A549 (cell line): Measurements from ENCODE around the gene IFNL3. TPM values are rescaled to one million over a fixed set of nuclear protein-coding genes. Genes with fewer than 3 reads are reported as not detected.
"Not testable (repeated sequence)": the region's sequence is repeated elsewhere in the genome, so short reads cannot be mapped to it uniquely, and the experiment has no call there.

Source experiments
- ATAC-seq, 2 experiments: fragments of 200-7000 bp in 1 of 2; fragments of >200 bp in 1 of 2; cut with Nextera tagmentation in 1 of 2; cut with Tn5 transposase in 1 of 2; 3 replicates each; pipeline versions ENCODE4 v1.8.0 to v1.9.1; 2018 to 2020; ENCODE audit warnings: mild to moderate bottlenecking in 1 of 2, moderate library complexity in 1 of 2
- CTCF ChIA-PET: fragments of 300-600 bp; sonication (Branson Sonifier 250); formaldehyde crosslinking; extraction: SDS; loops from one replicate; lab custom pipeline; 2021; ENCODE audit warnings: antibody characterized with exemption, inconsistent platforms; lab: Yijun Ruan, JAX
- POLR2A ChIA-PET: fragments of 350-600 bp; formaldehyde crosslinking; extraction: SDS; loops from one replicate; lab custom pipeline; 2021; ENCODE audit warnings: antibody characterized with exemption, inconsistent platforms; lab: Yijun Ruan, JAX
- DNase-seq, 2 experiments: peaks; one replicate each; pipeline versions ENCODE4 v3.0.0 to v3.0.0-alpha.2; 2011 to 2016; ENCODE audit warnings: low read depth in 1 of 2, low spot score in 1 of 2
- FAIRE-seq: peaks from 2 replicates; lab custom pipeline; 2011; peaks lifted over from hg19 to GRCh38; lab: Jason Lieb, UNC
- H3K27ac ChIP-seq, 2 experiments: fragments of >200 bp; sonication (Bioruptor Twin); formaldehyde crosslinking; 3 replicates each; pipeline ENCODE4 v1.5.1; 2016 to 2017
- H3K4me1 ChIP-seq: fragments of >200 bp; sonication (Bioruptor Twin); formaldehyde crosslinking; 3 replicates; pipeline ENCODE4 v1.6.1; 2016
- H3K4me2 ChIP-seq: fragments of >200 bp; sonication (Bioruptor Twin); formaldehyde crosslinking; 3 replicates; pipeline ENCODE4 v1.6.1; 2016
- H3K4me3 ChIP-seq: fragments of >200 bp; sonication (Bioruptor Twin); formaldehyde crosslinking; 3 replicates; pipeline ENCODE4 v1.5.1; 2016
- H3K9me3 ChIP-seq: fragments of >200 bp; sonication (Bioruptor Twin); formaldehyde crosslinking; 3 replicates; pipeline ENCODE4 v1.6.1; 2016
- ATOH8 ChIP-seq: fragments of 250-450 bp; sonication (Bioruptor Pico); IDR thresholded peaks from 2 replicates; pipeline ENCODE4 v1.5.0; 2020; ENCODE audit warnings: low read depth, mild to moderate bottlenecking, moderate library complexity
- CBX8 ChIP-seq: fragments of 200-600 bp; sonication (generic); IDR thresholded peaks from 2 replicates; pipeline ENCODE4 v1.6.1; 2016
- CEBPB ChIP-seq, 2 experiments: fragments of >200 bp in 1 of 2; sonication (Bioruptor Twin) in 1 of 2; formaldehyde crosslinking in 1 of 2; IDR thresholded peaks; 2 replicates each; pipeline ENCODE4 v1.6.1; 2012 to 2016
- CHD4 ChIP-seq: fragments of 200-600 bp; sonication (generic); IDR thresholded peaks from 2 replicates; pipeline ENCODE4 v1.6.1; 2016; ENCODE audit warnings: antibody characterized with exemption, mild to moderate bottlenecking, borderline replicate concordance
- E2F6 ChIP-seq: IDR thresholded peaks from 2 replicates; pipeline ENCODE4 v1.6.1; 2012; ENCODE audit warnings: low read depth, borderline replicate concordance
- EHF ChIP-seq: fragments of 250-450 bp; sonication (Bioruptor Pico); IDR thresholded peaks from 2 replicates; pipeline ENCODE4 v1.5.0; 2020; ENCODE audit warnings: mild to moderate bottlenecking
- FOSL2 ChIP-seq, 2 experiments: fragments of 450-650 bp in 1 of 2; fragments of >200 bp in 1 of 2; sonication (Bioruptor Twin) in 1 of 2; formaldehyde crosslinking; IDR thresholded peaks; 2 replicates each; pipeline versions ENCODE4 v1.5.0 to v1.6.1; 2016 to 2020; ENCODE audit warnings: mild to moderate bottlenecking in 1 of 2, moderate library complexity in 1 of 2
- FOXS1 ChIP-seq: fragments of 250-450 bp; sonication (Bioruptor Pico); IDR thresholded peaks from 2 replicates; pipeline ENCODE4 v1.5.0; 2020; ENCODE audit warnings: mild to moderate bottlenecking, moderate library complexity
- GATA3 ChIP-seq: IDR thresholded peaks from 2 replicates; pipeline ENCODE4 v1.6.1; 2012; ENCODE audit warnings: borderline replicate concordance
- HES2 ChIP-seq: fragments of >200 bp; sonication (Bioruptor Twin); formaldehyde crosslinking; IDR thresholded peaks from 2 replicates; pipeline ENCODE4 v1.6.1; 2016
- HEYL ChIP-seq: fragments of 250-450 bp; sonication (Bioruptor Pico); IDR thresholded peaks from 2 replicates; pipeline ENCODE4 v1.8.0; 2021; ENCODE audit warnings: mild to moderate bottlenecking, moderate library complexity
- HMGXB4 ChIP-seq: fragments of 250-450 bp; sonication (Bioruptor Pico); IDR thresholded peaks from 2 replicates; pipeline ENCODE4 v1.5.0; 2021; ENCODE audit warnings: mild to moderate bottlenecking, moderate library complexity, borderline replicate concordance
- HOXA7 ChIP-seq: fragments of 250-450 bp; sonication (Bioruptor Pico); IDR thresholded peaks from 2 replicates; pipeline ENCODE4 v1.5.0; 2020; ENCODE audit warnings: mild to moderate bottlenecking, moderate library complexity
- HOXB13 ChIP-seq: fragments of 250-450 bp; sonication (Bioruptor Pico); IDR thresholded peaks from 2 replicates; pipeline ENCODE4 v1.5.0; 2020; ENCODE audit warnings: low read depth, mild to moderate bottlenecking, moderate library complexity
- JUN ChIP-seq, 2 experiments: fragments of >200 bp; sonication (Bioruptor Twin); formaldehyde crosslinking; IDR thresholded peaks; 2 replicates in 1 of 2; 3 replicates in 1 of 2; pipeline ENCODE4 v1.6.1; 2016 to 2017
- KDM1A ChIP-seq: fragments of 200-600 bp; sonication (generic); IDR thresholded peaks from 2 replicates; pipeline ENCODE4 v1.6.1; 2016; ENCODE audit warnings: low read depth, mild to moderate bottlenecking
- MAFK ChIP-seq: fragments of 450-650 bp; IDR thresholded peaks from 2 replicates; pipeline ENCODE4 v1.6.1; 2014; ENCODE audit not compliant: partially characterized antibody
- NPAS2 ChIP-seq: fragments of 250-450 bp; sonication (Bioruptor Pico); IDR thresholded peaks from 2 replicates; pipeline ENCODE4 v1.8.0; 2022; ENCODE audit warnings: mild to moderate bottlenecking, moderate library complexity, borderline replicate concordance
- POLR2A ChIP-seq: IDR thresholded peaks from 2 replicates; pipeline ENCODE4 v1.6.1; 2012; ENCODE audit warnings: mild to moderate bottlenecking, low read length
- POLR2AphosphoS2 ChIP-seq: conservative IDR thresholded peaks from 2 replicates; pipeline ENCODE4 v1.6.1; 2012; ENCODE audit warnings: low read length, improper control_type of control experiment, inconsistent platforms
- RAD21 ChIP-seq, 2 experiments: fragments of >200 bp in 1 of 2; sonication (Bioruptor Twin) in 1 of 2; formaldehyde crosslinking in 1 of 2; IDR thresholded peaks in 1 of 2; conservative IDR thresholded peaks in 1 of 2; 2 replicates in 1 of 2; 3 replicates in 1 of 2; pipeline ENCODE4 v1.6.1; 2012 to 2018; ENCODE audit warnings: inconsistent platforms in 1 of 2
- RCOR1 ChIP-seq: fragments of 150-350 bp; IDR thresholded peaks from 2 replicates; pipeline ENCODE4 v1.6.1; 2014; ENCODE audit warnings: antibody characterized with exemption, low read length, low read depth
- SMC3 ChIP-seq: fragments of >200 bp; sonication (Bioruptor Twin); formaldehyde crosslinking; IDR thresholded peaks from 3 replicates; pipeline ENCODE4 v1.6.1; 2018; ENCODE audit warnings: inconsistent platforms
- SREBF2 ChIP-seq: fragments of 450-650 bp; IDR thresholded peaks from 2 replicates; pipeline ENCODE4 v1.6.1; 2014; ENCODE audit warnings: mild to moderate bottlenecking, moderate library complexity
- TP53 ChIP-seq: fragments of 250-450 bp; sonication (Bioruptor Pico); IDR thresholded peaks from 2 replicates; pipeline ENCODE4 v1.5.0; 2021; ENCODE audit warnings: mild to moderate bottlenecking, moderate library complexity
- ZFP36 ChIP-seq: fragments of 450-650 bp; IDR thresholded peaks from 2 replicates; pipeline ENCODE4 v1.6.1; 2014; ENCODE audit warnings: borderline replicate concordance; ENCODE audit not compliant: partially characterized antibody
- ZSCAN20 ChIP-seq: fragments of 250-450 bp; sonication (Bioruptor Pico); IDR thresholded peaks from 2 replicates; pipeline ENCODE4 v1.8.0; 2022; ENCODE audit warnings: mild to moderate bottlenecking, moderate library complexity
- WGBS: methylation state at CpG from one replicate; pipeline ENCODE4 v1.1.6; 2017; ENCODE audit errors: missing lambda C conversion rate; 5-methylcytosine and 5-hydroxymethylcytosine counted together
- polyA plus RNA-seq, 4 experiments: library from polyadenylated mRNA; depleted of rRNA in 3 of 4; stranded (reverse); fragments of >200 nt; fragmentation: RNase III in 1 of 4; extraction: RNeasy Plus Mini Kit Qiagen cat#74134 plus additional on column Dnase treatment in 1 of 4; gene quantifications; 2 replicates in 3 of 4; 3 replicates in 1 of 4; pipeline ENCODE4 v1.2.3, GENCODE V29; 2011 to 2017

The IFNL3 gene
- polyA plus RNA-seq, 2 of the 4 experiments (the other 2 are of a cell fraction), result not detected

- no peak for TF ChIP-seq CEBPB (IDR thresholded peaks at IDR 0.05)
Measured at GRCh38 chr19:39218230-39219007, 26.4 kb downstream of the IFNL3 start (continued).

GRCh38 chr19:39217094-39217493 is 27.7 kb downstream of the IFNL3 start:
- ChIA-PET POLR2A (no interaction called here), CTCF (interaction anchor here (0.9 to 8.0 kb wide), 7 partner anchors 8 to 110 kb away, joined by 3 to 78 read pairs (median 4); partner anchors contain the start of gene SYCN)
- H3K9me3 ChIP-seq, result peaks cover 21% of the 10 kb centered on the region
- no peak for ATAC-seq
- no peak overlapping the region for H3K4me2 ChIP-seq
- no peak for FAIRE-seq
- no peak overlapping the region for H3K27ac ChIP-seq
- H3K4me1 ChIP-seq, result no peaks in the 10 kb centered on the region
- 70% methylated on average over 5 of the region's 5 CpGs for WGBS
- TF ChIP-seq HEYL (CRISPR knock-in tag) (no peak), NPAS2 (CRISPR knock-in tag) (no peak), TP53 (no peak), RCOR1 (no peak), KDM1A (no peak), HOXB13 (no peak), HES2 (no peak), HOXA7 (no peak), MAFK (no peak), E2F6 (no peak), ZSCAN20 (CRISPR knock-in tag) (no peak), CHD4 (no peak)
- H3K4me3 ChIP-seq, result no peak overlapping the region
- no peak for DNase-seq

GRCh38 chr19:39215323-39215722 is 29.5 kb downstream of the IFNL3 start:
- CTCF ChIA-PET, result interaction anchor here (0.6 to 8.0 kb wide), 13 partner anchors 10 to 755 kb away, joined by 3 to 78 read pairs (median 3); partner anchors contain the start of genes PSMC4 and SYCN
- H3K9me3 ChIP-seq, result peaks cover 21% of the 10 kb centered on the region
- ATAC-seq, DNase-seq, POLR2A ChIA-PET, H3K4me3 ChIP-seq, H3K4me2 ChIP-seq, H3K27ac ChIP-seq, H3K4me1 ChIP-seq, FAIRE-seq: not testable (repeated sequence)
- 35% methylated on average over 3 of the region's 3 CpGs for WGBS

- 23% methylated on average over 8 of the region's 8 CpGs for WGBS
- CTCF ChIA-PET, result interaction anchor here (0.6 to 8.0 kb wide), 29 partner anchors 9 to 260 kb away, joined by 3 to 78 read pairs (median 4); partner anchors contain the start of genes GMFG, IFNL1, SAMD4B and SYCN
- Histone ChIP-seq H3K4me3 (no peak overlapping the region), H3K4me1 (no peaks in the 10 kb centered on the region), H3K4me2 (no peak overlapping the region), H3K27ac (no peak overlapping the region), H3K9me3 (peaks cover 18% of the 10 kb centered on the region)
- ATAC-seq (peak; percentile 90), FAIRE-seq (peak; percentile 97), DNase-seq (peak in 1 of 2 experiments; percentile 76)
- POLR2A ChIA-PET, result interaction anchor here (1.3 kb wide), 1 partner anchor 130 kb away, joined by 4 read pairs; the partner anchor contains the start of gene SAMD4B
- TF ChIP-seq E2F6 (no peak), HES2 (no peak), CBX8 (no peak), GATA3 (no peak), HMGXB4 (CRISPR knock-in tag) (no peak), ATOH8 (CRISPR knock-in tag) (0 out of 2 replicates have a peak, but pooled peaks have one; percentile 25), SREBF2 (no peak), SMC3 (peak; percentile 93), FOSL2 (IDR thresholded peaks at IDR 0.05) (no peak), FOSL2 (CRISPR knock-in tag; IDR thresholded peaks at IDR 0.05) (no peak), CEBPB (IDR thresholded peaks at IDR 0.05) (0 out of 4 replicates have a peak, but pooled peaks of 1 of the 2 experiments have one; percentile 21), RAD21 (conservative IDR thresholded peaks at IDR 0.05 in 1 of 2, IDR thresholded peaks at IDR 0.05 in 1 of 2) (peak; percentile 93 to 98), EHF (CRISPR knock-in tag) (0 out of 2 replicates have a peak, but pooled peaks have one; percentile 57), FOXS1 (CRISPR knock-in tag) (no peak), ZFP36 (peak; percentile 51), TP53 (no peak), POLR2AphosphoS2 (no peak), JUN (IDR thresholded peaks at IDR 0.05) (0 out of 5 replicates have a peak, but pooled peaks of 1 of the 2 experiments have one; percentile 37), POLR2A (no peak)
Measured at GRCh38 chr19:39212375-39212742, 32.4 kb downstream of the IFNL3 start.
